GM12874 (cell line): ENCODE results near the gene DENND1B.

Experiments used
- TF ChIP-seq, protein P1 (sequence below): IDR thresholded peaks from 2 replicates; pipeline ENCODE4 v1.5.1; 2011; ENCODE audit warnings: low read depth, mild to moderate bottlenecking, control low read depth, low read length, moderate library complexity; ENCODE audit not compliant: insufficient read depth

DENND1B gene

DNA sequence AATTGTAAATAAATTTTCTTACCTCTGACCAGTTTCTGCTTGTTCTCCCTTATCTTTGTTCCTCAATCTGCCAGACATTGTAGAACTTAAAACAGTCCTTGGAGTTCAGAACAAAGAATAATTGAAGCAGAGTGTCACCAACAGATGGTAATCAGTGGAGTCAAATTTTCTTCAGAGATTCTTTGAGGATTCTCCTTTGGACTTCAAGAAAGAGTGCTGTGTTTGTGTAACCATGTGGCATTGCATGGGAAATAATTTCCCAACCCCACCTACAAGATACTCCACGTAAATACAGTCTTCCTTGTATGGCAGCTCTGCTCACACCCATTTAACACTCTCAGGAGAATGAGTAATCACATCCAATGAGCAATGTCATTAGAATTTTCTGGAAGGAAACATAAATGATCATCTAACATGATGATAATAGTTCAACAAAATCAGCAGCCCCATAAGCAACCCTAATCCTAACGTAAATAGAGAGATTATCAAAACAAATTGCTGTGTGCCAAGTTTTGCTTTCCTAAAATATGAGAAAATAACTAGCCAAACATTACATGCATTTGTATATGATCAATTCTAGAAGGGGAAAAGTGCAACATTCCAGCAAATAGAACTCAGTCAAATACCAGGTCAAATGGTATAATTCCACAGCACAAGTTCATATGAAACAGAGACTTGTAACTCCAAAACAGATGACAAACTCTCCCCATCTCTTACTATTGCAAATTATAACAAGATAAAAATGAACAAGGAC, 6.9 kb upstream of the DENND1B start:
- TF ChIP-seq, protein P1, sequence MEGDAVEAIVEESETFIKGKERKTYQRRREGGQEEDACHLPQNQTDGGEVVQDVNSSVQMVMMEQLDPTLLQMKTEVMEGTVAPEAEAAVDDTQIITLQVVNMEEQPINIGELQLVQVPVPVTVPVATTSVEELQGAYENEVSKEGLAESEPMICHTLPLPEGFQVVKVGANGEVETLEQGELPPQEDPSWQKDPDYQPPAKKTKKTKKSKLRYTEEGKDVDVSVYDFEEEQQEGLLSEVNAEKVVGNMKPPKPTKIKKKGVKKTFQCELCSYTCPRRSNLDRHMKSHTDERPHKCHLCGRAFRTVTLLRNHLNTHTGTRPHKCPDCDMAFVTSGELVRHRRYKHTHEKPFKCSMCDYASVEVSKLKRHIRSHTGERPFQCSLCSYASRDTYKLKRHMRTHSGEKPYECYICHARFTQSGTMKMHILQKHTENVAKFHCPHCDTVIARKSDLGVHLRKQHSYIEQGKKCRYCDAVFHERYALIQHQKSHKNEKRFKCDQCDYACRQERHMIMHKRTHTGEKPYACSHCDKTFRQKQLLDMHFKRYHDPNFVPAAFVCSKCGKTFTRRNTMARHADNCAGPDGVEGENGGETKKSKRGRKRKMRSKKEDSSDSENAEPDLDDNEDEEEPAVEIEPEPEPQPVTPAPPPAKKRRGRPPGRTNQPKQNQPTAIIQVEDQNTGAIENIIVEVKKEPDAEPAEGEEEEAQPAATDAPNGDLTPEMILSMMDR = no peak

DNA sequence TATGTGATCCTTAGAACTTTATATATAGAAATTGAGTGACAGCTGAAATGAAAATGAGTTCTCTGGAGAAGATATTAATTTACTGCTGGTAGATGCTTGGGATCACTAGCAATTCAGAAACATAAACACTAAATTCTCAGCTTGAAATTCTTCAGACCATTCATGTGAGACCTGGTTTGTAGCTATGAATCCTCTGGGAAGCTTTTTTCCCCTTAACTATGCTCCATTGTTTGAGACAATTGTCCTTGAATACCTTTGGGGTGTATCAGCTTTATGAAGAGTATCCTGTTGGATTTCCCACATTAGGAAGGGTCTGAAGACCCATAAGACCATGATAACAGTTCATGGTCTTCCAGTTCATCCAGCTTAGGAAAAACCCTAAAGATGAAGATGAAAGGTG, 4.6 kb upstream of the DENND1B start:
- TF ChIP-seq, protein P1 = no peak

DNA sequence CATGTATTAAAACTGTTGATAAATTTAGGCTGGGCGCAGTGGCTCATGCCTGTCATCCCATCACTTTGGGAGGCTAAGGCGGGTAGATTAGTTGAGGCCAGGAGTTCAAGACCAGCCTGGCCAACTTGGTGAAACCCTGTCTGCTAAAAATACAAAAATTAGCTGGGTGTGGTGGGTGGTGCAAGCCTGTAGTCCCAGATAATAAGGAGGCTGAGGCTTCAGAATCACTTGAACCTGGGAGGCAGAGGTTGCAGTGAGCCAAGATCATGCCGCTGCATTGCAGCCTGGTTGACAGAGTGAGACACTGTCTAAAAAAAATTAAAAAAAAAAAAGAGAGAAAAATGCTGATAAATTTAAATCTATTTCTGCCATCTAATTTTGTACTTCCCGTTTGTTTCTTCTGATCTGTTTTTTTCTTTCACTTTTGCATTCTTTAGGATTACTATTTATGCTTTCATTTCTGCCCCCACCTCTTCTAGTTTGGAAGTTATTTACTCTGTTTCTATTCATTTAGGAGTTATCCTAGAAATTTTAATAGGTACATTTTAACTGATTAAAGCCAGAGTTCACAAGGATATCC, 3.2 kb upstream of the DENND1B start:
- TF ChIP-seq, protein P1 = no peak

DNA sequence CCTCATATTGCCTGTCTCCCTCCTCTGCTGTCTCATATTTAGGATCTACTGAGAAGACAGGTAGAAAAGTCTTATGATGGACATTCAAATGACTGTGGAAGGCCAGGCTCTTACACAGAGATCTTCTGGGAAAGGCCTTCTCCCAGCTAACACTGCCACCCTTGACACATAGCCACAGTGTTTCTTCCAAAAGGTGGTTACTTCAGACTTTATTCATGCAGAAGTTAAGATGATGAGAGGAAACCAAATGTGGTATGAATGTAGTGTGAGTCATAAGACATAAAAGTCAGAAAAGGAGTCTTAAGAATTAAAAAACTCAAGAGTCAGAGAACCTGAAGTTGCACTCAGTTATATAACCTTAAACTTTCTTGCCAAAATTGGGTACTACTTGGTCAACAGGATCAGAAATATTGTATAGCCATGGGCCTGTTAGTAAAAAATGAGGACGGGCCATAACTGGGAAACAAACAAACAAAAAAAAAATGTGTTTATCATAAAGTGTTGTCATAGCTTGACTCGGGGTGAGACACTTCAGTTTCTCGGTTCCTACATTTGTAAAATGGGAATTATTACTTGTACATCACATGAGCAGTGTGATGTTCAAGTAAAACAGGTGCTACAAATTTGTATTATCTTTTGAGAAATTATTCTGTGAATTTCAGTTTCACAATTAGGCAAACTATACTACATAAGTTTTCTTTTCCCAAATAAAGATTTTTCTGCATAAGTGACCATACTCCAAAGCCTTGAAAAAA, 1.2 kb upstream of the DENND1B start:
- TF ChIP-seq, protein P1 = no peak

DNA sequence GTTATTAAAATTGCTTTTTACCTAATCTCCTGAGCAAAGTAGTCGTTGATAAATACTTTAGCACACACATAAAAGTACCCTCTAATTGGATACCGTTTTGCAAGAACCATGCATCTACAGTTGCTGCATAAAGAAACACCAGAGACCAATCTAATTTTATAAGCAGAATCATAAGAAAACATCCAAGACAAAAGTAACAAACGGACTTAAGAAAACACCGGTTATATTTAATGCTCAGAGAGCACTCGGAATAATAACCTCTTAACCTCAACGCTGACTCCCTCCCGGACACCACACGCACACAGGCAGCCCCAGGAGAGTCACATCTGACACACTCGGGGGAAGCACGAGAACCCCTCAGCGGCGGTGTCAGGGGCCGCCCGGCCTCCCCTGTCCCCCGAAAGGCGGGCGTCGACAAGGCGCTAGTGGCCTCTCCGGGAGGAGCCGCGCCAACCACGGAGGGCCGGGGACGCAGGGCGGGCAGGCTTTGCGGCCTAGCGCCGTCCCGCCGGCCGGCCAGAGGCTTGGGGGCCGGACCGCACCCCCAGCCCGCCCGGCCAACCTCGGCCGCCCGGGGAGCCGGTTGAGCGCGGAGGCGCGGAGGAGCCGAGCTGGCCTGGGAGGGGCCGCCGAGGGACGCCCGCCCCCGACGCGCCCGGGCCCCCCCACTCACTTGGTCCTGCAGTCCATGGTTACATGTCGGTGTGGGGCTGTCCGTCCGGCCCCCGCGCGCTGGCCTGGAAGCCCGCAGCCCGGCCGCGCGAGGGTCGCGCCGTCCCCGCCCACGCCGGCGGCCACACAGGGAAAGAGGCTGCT, 606 bp downstream of the DENND1B start:
- TF ChIP-seq, protein P1 = no peak

DNA sequence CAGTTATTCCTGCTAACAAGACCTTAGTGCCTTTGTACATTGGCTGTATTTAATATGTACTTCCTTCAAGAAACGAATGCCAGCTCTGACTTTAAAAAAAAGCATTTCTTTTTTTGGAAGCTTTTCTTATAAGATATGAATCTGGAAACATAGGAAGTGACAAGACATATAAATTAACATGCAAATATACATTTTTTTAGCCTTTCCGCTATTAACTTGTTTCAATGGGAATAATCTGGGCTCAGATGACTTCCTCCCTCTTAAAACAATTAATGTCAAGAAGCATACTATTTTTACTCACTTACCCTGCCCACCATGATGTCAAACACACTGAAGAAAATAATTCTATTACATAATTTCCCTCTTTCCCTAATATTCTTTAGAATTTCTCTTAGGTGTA, 1.4 kb downstream of the DENND1B start:
- TF ChIP-seq, protein P1 = no peak
